Measurements from ENCODE around the gene UBE2J2.

- TF ChIP-seq EZH2 (IDR thresholded peaks at IDR 0.05; ENCODE audit: borderline replicate concordance, low read depth, low read length, severe bottlenecking) (no peak), FOS (IDR thresholded peaks at IDR 0.05; ENCODE audit: borderline replicate concordance, insufficient read depth, low read length) (no peak), POLR2AphosphoS5 (IDR thresholded peaks at IDR 0.05; ENCODE audit: insufficient read depth, low read depth, low read length) (no peak), CTCF (IDR thresholded peaks at IDR 0.05; ENCODE audit: extremely low read depth in 1 of 2, insufficient read depth in 1 of 2, low read depth in 1 of 2, low read length in 2 of 2) (peak; percentile 50 to 66), POLR2A (IDR thresholded peaks at IDR 0.05; ENCODE audit: low read depth, low read length) (no peak), MAX (IDR thresholded peaks at IDR 0.05; ENCODE audit: insufficient read depth, insufficient read length) (no peak), MYC (IDR thresholded peaks at IDR 0.05; ENCODE audit: low read depth, low read length) (no peak), JUN (IDR thresholded peaks at IDR 0.05; ENCODE audit: borderline replicate concordance, insufficient read depth, insufficient read length, low read depth) (no peak), GATA2 (IDR thresholded peaks at IDR 0.05; ENCODE audit: insufficient read depth, insufficient read length, low read depth, low read length) (no peak)
Measured at GRCh38 chr1:1302006-1302430, 28.4 kb upstream of the UBE2J2 start.
